ENCODE data around the gene CCNQ. TPM values are rescaled to one million over a fixed set of nuclear protein-coding genes. Genes with fewer than 3 reads are reported as not detected.
A peak's percentile ranks its signal among the peaks of the same experiment; 100 is the strongest.

CCNQ gene
- total RNA-seq, 2 experiments from 2014 or later: 12.0 to 29.7 TPM

DNA sequence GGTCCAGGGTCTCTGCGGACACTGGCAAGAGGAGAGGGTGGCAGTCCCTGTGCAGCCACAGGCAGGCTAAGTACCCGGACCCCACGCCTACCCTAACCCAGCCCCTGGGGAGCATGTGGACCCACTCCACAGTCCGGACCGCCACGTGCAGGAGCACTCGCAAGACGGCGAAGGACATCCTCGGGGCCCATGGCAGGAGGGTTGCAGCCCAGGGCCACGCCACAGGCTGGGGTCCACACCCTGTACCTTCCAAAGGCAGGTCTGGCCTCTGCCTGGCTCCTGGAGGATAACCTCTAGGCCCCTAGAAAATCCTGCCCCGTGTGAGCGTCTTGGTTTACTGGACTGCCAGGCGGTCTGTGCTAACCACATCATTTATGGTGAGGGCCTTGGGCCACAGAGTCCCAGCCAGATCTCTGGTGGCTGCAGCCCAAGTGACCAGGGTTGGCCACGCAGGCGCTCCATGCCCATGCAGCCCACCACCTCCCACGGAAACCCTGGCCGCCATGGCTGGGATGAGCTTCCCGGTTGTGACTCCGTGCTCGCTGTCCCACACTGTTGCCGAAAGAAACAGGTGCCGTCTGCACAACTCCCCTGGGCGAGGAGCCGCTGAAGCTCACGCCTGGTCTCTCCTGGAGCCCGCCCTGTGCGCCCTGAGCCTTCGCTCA, 10.0 kb downstream of the CCNQ start:
- H3K79me2 ChIP-seq (ENCODE audit: insufficient read depth, low read depth, low read length): no peaks in the 10 kb centered on the region
- TF ChIP-seq, protein P1, sequence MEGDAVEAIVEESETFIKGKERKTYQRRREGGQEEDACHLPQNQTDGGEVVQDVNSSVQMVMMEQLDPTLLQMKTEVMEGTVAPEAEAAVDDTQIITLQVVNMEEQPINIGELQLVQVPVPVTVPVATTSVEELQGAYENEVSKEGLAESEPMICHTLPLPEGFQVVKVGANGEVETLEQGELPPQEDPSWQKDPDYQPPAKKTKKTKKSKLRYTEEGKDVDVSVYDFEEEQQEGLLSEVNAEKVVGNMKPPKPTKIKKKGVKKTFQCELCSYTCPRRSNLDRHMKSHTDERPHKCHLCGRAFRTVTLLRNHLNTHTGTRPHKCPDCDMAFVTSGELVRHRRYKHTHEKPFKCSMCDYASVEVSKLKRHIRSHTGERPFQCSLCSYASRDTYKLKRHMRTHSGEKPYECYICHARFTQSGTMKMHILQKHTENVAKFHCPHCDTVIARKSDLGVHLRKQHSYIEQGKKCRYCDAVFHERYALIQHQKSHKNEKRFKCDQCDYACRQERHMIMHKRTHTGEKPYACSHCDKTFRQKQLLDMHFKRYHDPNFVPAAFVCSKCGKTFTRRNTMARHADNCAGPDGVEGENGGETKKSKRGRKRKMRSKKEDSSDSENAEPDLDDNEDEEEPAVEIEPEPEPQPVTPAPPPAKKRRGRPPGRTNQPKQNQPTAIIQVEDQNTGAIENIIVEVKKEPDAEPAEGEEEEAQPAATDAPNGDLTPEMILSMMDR (conservative IDR thresholded peaks at IDR 0.05; ENCODE audit: low read length): no peak
- TF ChIP-seq EZH2phosphoT487 (IDR thresholded peaks at IDR 0.05; ENCODE audit: borderline replicate concordance, low read depth, low read length): no peak
- ChIA-PET CTCF (ENCODE audit: unreplicated experiment) (no interaction called here), POLR2A (no interaction called here)
- no peak for DNase-seq (ENCODE audit: low spot score)
- H3K9me2 ChIP-seq (ENCODE audit: insufficient read depth, low read length): no peaks in the 10 kb centered on the region
- intact Hi-C loops (cut with micrococcal nuclease; ENCODE audit: unreplicated experiment): no loop called here
- H4K20me1 ChIP-seq (ENCODE audit: insufficient read depth, low read length): no peaks in the 10 kb centered on the region
- H3K4me3 ChIP-seq (ENCODE audit: low read depth, low read length, poor library complexity, severe bottlenecking): no peak overlapping the region
- no peak overlapping the region for H3K4me2 ChIP-seq (ENCODE audit: low read length)
- no peaks in the 10 kb centered on the region for H3K9me3 ChIP-seq (ENCODE audit: low read length)
- H3K4me1 ChIP-seq (ENCODE audit: insufficient read depth, low read length, poor library complexity, severe bottlenecking): peaks cover 14% of the 10 kb centered on the region
- no peak overlapping the region for H3K27ac ChIP-seq (ENCODE audit: low read depth, low read length, poor library complexity, severe bottlenecking)
- BruUV-seq (replicated peaks): no TSS peak
- no peak overlapping the region for H2AFZ ChIP-seq (ENCODE audit: low read length)
- peaks cover 20% of the 10 kb centered on the region; the same call in 1 of the 2 replicates for H3K36me3 ChIP-seq (ENCODE audit: insufficient read depth, low read length)

DNA sequence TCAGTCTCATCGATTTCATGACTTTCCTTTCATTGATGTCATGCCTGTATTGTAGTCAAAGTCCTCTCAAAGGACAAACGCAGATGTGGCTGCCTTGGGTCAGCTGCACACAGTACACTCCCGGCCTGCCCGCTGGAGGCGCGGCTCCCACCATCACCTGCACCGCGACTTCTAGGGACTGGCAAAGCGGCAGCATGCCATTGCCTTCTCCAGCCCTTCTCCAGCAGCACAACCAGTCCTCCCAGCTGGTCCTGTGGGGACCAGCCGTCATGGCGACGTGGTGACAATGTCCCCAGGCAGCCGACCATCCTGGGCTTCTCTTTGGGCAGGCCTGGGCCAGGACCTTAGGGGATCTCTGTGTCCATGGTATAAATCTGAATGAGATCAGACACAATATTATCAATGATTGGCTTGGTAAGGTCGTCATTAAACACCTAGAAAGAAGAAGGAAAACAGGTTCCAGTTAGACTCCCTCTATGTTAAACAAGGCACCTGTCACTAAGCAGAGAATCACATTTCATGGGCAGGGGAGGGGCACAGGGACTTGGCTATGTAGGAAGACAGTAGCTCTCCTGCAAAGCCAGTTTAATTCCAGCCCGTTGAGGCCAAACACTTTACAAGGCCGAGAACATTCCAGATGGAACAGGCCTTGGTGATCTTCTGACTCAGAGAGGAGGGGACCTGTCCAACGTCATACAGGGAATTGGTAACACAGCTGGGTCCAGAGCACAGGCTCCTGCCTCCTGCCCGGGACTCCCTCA, 10.7 kb downstream of the CCNQ start:
- Histone ChIP-seq H3K9me2 (ENCODE audit: insufficient read depth, low read length) (no peaks in the 10 kb centered on the region), H4K20me1 (ENCODE audit: insufficient read depth, low read length) (no peaks in the 10 kb centered on the region), H3K4me3 (ENCODE audit: low read depth, low read length, poor library complexity, severe bottlenecking) (no peak overlapping the region), H3K36me3 (ENCODE audit: insufficient read depth, low read length) (peaks cover 15% of the 10 kb centered on the region; the same call in 1 of the 2 replicates), H2AFZ (ENCODE audit: low read length) (no peak overlapping the region), H3K27ac (ENCODE audit: low read depth, low read length, poor library complexity, severe bottlenecking) (no peak overlapping the region), H3K4me1 (ENCODE audit: insufficient read depth, low read length, poor library complexity, severe bottlenecking) (peaks cover 20% of the 10 kb centered on the region), H3K79me2 (ENCODE audit: insufficient read depth, low read depth, low read length) (no peaks in the 10 kb centered on the region), H3K4me2 (ENCODE audit: low read length) (no peak overlapping the region), H3K9me3 (ENCODE audit: low read length) (no peaks in the 10 kb centered on the region)
- BruUV-seq (replicated peaks): TSS peak; percentile 75
- POLR2A ChIA-PET: no interaction called here
- intact Hi-C loops (cut with micrococcal nuclease; ENCODE audit: unreplicated experiment): no loop called here
- DNase-seq (ENCODE audit: low spot score): no peak
- CTCF ChIA-PET (ENCODE audit: unreplicated experiment): no interaction called here
- no peak for TF ChIP-seq EZH2phosphoT487 (IDR thresholded peaks at IDR 0.05; ENCODE audit: borderline replicate concordance, low read depth, low read length)
- TF ChIP-seq, protein P1 (conservative IDR thresholded peaks at IDR 0.05; ENCODE audit: low read length): no peak

DNA sequence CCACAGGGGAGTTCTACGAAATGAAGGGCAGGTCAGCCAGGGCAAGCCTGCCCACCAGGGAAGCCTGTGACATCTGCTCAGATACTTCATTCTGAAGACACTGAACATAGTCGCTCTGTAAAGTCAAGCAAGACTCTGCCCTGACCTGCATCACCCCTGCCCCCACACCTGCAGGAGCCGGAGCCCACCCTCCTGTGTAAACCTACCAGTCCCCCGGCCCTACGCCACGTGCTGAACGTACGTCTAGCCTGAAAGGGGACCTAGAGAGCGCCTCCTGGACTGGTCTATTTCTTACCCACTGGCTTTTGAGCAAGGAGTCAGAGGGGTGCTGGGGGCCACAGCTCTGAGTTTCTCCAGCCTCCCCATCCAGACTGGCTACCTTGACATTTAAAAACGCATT, 11.6 kb downstream of the CCNQ start:
- no peak for DNase-seq (ENCODE audit: low spot score)
- POLR2A ChIA-PET: no interaction called here
- H4K20me1 ChIP-seq (ENCODE audit: insufficient read depth, low read length): no peaks in the 10 kb centered on the region
- H3K4me3 ChIP-seq (ENCODE audit: low read depth, low read length, poor library complexity, severe bottlenecking): no peak overlapping the region
- peaks cover 13% of the 10 kb centered on the region; the same call in 1 of the 2 replicates for H3K36me3 ChIP-seq (ENCODE audit: insufficient read depth, low read length)
- no peak overlapping the region for H3K4me2 ChIP-seq (ENCODE audit: low read length)
- H3K9me2 ChIP-seq (ENCODE audit: insufficient read depth, low read length): no peaks in the 10 kb centered on the region
- CTCF ChIA-PET (ENCODE audit: unreplicated experiment): no interaction called here
- H3K4me1 ChIP-seq (ENCODE audit: insufficient read depth, low read length, poor library complexity, severe bottlenecking): peaks cover 29% of the 10 kb centered on the region
- H2AFZ ChIP-seq (ENCODE audit: low read length): no peak overlapping the region
- H3K27ac ChIP-seq (ENCODE audit: low read depth, low read length, poor library complexity, severe bottlenecking): no peak overlapping the region
- no peak for TF ChIP-seq EZH2phosphoT487 (IDR thresholded peaks at IDR 0.05; ENCODE audit: borderline replicate concordance, low read depth, low read length)
- TF ChIP-seq, protein P1 (conservative IDR thresholded peaks at IDR 0.05; ENCODE audit: low read length): no peak
- BruUV-seq (replicated peaks): no TSS peak
- no peaks in the 10 kb centered on the region for H3K9me3 ChIP-seq (ENCODE audit: low read length)
- H3K79me2 ChIP-seq (ENCODE audit: insufficient read depth, low read depth, low read length): no peaks in the 10 kb centered on the region
- intact Hi-C loops (cut with micrococcal nuclease; ENCODE audit: unreplicated experiment): no loop called here

Measured in OCI-LY7 (cell line).